Medulla oblongata (tissue), 1 donor: Measurements from ENCODE around the gene ADCY9.

ENCODE experiments used
- DNase-seq: peaks from one replicate; pipeline ENCODE4 v3.0.0-alpha.2; 2015; ENCODE audit errors: extremely low spot score

ADCY9 gene

DNA sequence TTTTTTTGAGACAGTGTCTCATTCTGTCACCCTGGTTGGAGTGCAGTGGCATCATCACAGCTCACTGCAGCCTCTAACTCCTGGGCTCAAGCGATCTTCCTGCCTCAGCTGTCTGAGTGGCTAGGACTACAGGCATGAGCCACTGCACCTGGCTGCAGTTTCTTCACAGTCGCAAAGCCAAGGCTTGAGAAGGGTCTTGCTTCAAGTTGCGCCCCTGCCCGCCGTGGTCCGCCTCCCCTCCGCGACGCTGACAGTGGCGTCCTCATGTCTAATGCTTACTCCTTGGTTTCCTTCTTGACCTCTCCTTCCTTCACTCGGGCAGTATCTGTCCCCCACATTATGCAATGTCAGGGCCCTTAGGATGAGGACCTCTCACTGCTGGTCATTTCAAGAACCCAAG, 112.7 kb downstream of the ADCY9 start:
- no peak for DNase-seq

DNA sequence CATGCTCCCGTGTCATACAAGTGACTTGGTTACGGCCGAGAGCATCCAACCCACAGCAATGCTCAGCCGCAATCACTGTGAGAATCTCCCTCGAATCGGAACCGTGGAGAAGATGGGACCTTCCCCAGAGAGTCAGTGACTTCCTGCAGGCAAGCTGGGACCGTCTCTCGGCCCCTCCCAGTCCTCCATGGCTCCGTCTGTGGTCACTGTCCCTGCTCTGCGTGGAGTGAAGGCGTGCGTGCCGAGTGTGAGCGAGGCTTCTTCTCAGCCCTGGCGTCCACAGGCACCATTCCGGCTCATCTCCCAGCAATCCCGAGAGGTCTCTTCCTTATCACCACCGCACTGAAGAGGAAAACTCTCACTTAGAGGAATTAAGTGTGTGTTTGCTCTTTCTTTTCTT, 113.1 kb downstream of the ADCY9 start:
- DNase-seq = no peak

DNA sequence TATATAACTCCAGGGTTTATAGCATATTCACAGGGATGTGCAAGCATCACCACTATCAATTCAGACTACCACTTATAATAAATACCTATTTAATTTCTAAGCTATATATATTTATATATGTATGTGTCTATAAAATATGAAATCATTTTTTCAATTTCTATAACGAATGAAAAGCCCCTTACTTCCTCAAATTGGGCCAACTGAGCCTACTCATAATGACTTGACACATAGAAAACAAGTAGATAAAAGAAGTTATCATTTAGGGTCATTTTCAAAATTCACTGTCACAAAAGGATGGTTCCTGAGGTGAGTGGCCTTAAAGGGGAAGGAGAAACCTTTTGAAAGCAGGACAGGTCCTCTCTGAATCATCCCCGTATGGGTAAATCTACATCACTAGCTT, 114.1 kb downstream of the ADCY9 start:
- no peak for DNase-seq

DNA sequence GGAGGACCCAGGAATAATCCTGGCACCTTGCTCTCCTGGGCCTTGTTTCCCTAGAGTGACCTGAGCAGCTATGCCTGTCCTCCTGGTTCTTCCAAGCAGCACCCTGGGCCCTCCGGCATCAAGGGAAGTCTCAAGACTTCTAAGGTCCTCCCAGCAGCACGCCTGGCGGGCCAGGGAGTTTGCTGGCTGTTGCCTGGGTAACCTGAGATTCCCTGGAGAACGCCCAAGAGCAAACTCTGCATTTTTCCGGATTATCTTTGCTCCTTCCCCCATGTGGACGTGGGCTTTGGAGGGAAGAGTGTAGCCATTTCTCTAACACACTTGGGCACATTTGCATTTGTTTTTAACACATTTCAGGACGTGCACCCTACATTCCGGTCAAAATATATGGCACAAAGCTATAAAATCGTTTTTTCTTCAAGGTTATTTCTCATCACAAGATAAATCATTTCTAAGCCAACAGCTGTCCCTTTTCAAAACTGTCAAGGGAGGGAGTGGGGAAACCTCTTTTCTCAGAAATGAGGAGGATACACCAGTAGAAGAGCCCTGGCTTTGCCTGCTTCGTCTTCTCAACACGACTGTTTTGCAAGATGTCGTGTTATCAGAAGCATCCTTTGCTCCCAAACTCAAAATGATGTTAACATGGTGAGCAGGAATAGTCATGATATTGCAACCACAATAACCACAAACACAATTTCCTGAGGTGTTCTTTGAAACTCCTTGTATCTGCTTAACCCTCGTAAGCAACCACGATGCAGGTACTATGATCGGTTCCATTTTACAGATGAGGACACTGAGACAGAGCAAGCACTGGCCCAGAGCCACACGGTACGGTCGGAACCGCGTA, 116.5 kb downstream of the ADCY9 start:
- DNase-seq = no peak

DNA sequence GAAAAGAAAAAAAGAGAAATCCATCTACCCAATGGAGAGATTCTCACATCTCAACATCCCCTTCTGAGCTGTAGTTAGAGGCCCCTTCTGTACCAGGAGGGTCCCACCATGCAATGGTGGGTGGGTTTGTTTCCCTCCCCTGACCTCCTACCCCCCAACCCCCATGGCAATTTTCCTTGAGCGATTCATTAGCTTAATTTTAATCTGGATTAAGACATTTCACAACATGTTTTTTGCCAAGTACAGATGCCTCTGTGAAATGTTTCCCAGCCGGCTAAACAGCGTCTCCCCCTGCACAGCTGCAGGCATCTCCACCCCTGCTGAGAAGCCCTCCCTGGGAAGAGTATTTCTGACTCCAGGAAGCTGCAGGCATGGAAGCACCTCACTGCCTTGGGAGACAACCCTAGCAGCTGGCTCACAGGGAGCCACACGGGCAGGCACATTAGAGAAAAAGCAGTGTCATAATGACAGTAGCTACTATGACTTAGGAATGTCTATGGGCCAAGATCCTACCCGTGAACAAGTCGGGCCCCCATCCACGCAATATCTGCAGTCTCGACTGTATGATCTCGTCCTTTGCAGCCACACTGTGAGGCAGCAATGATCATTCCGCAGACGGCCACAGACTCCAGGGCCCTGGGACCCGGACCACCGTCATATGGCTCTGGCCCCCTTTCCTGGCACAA, 117.3 kb downstream of the ADCY9 start:
- DNase-seq = no peak

DNA sequence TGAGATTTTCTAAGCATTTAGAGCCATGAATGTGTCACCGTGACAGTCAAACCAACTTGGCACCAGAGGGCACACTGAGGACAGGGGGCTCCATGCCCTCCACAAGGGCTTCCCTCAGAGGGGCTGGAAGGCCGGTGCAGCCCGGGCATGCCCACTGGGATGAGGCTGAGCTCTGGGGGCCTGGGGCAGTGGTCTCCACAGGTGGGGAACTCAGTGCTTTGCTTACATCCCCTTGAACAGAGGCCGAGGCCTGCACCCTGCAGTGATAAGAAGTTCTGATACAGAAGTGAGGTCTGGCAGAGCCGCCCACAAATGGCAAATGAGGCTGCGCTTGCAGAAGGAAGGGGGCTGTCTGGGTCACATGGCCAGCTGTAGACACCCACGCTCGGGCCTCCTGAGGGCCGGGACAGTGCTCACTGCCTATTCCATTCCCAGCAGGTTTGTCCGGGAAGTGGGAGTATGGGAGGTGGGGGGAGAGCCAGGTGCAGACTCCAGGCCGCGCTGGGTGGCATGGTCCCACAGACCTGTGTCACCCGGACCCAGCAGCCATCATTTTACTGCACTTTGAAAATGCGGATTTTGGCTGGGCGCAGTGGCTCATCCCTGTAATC, 118.9 kb downstream of the ADCY9 start:
- no peak for DNase-seq

DNA sequence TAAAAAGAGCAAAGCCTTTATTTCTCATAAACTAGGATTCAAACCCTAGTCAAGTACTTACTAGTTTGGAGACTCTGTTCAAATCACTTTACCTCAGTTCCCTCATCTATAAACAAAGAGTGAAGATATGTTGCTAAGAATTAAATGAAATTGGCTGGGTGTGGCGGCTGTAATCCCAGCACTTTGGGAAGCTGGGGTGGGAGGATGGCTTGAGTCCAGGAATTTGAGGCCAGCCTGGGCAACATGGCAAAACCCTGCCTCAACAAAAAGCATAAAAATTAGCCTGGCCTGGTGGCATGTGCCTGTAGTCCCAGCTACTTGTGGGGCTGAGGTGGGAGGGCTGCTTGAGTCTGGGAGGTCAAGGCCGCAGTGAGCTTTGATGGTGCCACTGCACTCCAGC, 121.2 kb downstream of the ADCY9 start:
- no peak for DNase-seq

DNA sequence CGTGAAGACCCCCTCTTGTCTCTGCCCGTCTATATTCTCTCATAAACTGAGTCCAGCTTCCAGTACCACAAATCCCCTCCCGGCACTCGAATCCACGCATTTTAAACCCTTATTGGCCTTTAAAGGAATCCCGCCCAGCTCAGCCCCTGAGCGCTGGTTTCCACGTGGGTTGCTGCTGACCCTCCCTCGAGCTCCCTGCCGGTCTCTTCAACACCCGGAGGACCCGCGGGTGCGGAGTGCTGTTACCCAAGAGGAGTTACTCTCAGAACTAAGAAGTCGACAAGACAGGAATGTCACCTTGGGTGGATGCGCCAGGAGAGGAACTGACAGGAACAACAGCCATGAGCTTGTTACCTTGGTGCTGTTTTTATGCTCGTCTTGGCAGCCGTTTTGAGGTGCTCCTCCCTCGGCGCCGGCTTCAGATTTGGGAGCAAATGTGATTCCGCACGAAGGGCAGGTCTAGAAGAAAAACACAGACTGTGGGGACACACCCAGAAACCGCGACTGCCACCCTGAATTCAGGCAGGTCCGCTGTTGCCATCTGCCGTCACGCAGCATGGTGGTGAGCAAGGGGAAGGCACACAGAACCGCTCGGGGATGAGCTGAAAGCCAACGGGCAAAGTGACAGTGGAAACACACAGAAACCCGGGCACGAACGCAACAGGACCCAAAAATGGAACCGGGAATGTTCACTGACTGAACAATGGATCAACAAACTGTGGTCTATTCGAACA, 123.0 kb downstream of the ADCY9 start:
- no peak for DNase-seq

DNA sequence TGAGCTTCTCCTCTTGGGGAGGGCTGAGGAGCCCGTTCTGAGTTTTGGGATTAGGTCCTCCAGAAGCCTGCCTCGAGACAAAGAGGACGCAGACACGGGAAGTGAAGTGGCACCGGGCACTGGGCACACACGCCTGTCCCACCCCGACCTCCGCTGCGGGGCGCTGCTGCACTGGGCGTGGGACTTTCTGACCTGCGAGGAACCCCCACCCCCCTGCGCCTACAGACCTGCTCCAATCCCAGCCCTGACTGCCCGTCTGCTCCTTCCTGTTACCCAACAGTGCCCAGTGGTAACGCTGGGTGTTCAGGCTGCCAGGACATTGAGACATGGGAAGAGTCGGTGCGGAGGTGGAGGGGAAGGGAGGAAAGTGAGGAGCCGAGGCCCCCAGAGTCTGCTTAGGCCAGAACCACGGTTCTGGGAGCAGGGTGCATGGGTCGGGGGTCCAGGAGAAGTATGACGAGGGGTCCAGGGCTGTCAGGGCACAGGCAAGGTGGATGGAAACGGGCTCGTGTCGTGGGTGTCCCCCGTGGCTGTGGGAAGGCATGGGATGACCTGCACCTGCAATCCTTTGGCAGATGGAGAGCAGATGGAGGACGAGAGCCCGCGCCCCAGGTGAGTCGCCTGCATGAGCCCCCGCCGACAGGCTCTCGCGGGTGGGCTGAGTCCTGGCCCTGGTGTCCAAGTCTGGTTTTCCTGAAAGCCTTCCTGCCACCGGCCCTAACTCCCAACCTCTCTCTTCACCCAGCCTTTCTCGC, 123.8 kb downstream of the ADCY9 start:
- DNase-seq = no peak

DNA sequence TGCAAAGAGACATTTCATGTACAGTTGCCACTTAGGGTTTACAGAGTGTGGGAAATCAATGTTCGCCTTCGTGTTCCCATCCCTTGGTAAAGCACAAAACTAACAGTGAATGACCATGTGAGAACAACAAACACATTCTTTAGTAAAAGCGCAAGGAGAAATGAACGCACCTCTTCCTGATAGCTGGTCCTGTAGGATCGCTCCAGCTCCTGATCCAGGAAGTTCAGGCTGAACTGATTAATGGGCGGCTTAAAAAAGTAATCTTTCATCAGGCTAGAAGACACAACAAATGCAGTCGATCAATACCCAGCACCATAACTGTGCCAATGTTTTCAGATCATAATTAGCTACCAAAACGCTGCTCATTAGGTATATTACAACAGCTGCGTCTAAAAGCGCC, 127.4 kb downstream of the ADCY9 start:
- no peak for DNase-seq

DNA sequence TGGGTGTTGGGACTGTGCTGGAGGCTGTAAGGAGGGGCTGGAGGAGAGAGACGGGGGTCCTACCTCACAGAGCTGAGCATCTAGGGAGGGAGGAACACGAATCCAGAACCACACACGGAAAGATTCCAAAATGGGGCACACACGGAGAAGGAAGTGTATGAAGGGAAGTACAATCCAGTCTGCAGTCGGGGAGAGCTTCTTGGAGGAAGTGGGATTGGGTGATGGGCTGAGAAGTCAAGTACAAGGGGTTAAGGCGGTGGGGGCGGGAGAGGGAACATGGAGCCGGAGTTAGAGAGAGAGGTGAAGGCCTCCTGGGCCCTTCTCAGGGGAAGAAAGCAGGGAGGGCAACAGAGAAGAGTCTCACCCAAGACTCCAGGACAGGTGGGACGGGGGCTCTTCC, 128.2 kb downstream of the ADCY9 start:
- no peak for DNase-seq

DNA sequence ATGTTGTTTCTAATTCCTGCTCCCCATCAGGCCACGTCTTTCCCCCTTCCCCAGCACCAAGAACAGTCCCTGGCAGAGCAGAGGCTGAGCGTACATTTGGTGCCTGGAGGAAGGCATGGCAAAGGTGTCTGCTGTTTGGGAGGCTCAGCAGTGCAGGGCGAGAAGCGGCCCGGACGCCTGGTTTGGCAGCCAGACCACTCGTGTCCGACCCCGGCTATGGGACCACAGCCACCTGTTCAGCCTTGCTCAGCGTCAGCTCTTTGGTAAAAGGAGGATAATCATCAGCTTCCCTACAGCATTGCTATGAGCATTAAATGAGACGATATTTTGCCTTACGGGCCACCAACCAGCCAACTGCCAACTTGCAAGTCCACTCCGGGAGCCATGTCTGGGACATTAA, 129.0 kb downstream of the ADCY9 start:
- DNase-seq = no peak

DNA sequence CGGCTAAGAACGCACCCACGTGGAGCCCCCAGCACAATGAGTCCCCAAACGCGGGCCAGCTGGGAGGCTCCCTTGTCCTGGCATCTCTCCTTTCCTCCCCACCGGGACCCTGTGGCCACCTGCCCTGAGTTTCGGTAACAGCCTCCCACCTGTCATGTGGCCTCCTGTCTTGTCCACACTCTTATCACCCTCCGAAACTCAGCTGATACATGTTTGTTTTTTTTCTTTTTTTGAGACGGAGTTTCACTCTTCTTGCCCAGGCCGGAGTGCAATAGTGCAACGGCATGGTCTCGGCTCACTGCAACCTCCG, 130.1 kb downstream of the ADCY9 start:
- no peak for DNase-seq

DNA sequence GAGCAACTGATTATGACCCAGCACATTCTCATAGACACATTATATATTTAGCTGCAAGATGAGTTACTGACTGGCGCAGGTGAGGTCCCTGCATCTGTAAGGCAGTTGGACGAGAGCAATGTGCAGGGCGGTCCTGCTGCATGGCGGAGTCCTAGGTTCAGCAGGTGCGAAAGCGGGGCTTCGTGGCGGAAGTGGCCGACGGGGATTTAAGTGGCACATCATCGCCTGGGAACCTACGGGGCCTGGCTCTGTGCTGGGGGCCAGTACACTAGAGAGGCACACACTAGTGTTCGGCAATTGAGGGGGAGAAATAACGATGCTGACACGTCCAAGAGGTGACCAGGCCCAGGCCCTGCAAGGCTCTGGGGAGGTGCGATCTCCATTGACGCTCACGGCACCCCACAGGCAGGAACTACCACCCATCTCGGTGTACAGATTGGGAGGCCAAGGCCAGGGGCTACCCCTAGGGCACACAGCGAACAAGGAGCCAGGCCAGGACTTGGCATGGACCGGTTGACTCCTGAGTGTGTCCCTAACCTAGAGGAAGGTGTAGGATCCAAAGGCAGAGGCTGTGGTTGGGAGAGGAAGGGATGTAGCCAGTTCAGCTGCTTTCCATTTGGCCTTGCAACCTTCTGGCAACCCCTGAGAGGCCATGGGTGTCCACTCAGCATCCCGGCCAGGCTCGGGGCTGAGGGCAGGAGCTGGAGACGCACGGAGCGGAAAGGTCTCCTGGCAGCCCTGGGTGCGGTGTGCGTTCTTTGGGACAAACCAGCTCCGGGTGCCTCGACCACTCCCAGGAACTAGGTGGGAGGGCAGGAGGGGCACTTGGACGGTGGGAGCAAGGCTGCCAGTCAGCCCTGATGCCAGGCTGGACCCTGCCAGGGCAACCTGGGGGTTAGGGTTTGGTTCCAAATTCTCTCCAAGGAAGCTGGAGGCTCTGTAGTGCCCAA, 131.9 kb downstream of the ADCY9 start:
- DNase-seq = no peak

DNA sequence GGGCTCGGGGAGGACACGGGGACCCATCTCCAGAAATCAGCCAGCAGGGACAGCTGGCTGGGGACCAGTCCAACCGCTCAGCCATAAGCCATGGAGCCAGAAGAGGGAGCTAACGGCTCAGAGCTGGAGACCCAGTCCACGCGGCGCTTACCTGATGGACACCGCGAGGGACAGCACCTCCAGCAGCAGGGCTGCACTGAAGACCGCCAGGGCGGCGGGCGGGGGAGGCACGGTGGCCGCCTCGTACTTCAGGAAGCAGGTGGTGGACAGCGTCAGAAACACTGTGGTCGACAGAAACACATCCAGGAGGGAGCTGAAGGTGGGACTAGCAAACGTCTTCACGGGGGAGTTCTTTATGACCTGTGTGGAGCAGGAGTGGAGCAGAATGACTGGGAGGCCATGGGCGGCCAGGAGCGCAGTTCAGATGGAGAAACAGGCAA, 133.1 kb downstream of the ADCY9 start:
- DNase-seq = peak; percentile 45

DNA sequence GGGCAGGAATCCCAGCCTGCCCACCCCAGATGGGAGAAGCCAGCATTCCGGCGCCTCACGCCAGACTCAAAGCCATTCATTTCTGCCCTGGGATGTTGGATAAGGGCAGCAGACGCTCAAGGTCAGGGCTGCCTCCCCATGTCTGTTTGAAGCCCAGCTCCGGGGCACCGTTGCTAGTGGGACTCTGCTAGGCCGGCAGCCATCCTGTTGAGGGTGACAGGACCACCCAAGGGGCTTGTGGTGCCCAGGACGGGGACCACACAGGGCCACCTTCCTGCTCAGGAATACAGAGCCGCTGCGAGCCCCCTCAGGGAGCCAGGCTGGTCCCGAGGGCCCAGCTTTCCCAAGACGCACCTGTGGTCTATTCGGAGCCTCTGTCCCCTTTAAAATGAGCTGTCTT, 134.0 kb downstream of the ADCY9 start:
- DNase-seq = no peak

DNA sequence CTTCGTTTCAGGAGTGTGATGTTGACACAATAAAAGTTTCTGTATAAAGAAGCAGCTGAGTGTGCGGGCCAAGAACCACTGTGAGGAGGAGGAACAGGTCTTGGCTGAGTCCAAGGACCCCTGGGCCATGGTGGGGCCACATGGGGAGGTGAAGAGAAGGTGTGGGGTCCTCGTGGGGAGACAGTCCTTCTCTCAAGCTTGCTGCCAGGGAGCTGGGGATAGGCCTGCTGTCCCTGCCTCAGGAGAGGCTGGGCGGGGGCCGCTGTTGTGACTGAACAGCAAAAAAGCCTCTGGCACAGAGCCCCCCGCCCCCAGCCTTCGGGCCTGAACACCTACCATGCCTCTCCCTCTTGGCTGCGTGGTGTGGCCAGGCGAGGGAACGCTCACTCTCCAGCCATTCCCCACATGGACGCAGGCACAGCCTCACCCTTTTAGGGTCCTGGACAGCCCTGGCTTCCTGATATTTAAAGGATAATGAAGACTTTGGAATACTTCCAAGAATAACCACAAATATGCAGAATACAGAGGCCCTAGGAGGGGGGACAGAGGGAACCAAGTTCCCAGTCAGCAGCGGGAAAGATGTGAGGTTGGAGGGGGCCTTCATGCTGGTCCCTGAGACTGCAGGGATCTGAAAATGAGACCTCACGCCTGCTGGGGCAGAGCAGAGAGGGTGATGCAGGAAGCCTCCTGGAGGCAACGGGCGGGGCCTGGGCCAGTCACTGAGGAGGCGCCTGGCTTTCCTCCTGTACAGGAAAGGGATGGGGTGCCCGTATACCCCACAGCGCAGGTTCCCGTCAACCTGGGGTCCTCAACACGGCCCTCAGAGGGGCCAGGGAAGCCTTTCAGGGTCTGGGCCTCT, 135.8 kb downstream of the ADCY9 start:
- DNase-seq = no peak

DNA sequence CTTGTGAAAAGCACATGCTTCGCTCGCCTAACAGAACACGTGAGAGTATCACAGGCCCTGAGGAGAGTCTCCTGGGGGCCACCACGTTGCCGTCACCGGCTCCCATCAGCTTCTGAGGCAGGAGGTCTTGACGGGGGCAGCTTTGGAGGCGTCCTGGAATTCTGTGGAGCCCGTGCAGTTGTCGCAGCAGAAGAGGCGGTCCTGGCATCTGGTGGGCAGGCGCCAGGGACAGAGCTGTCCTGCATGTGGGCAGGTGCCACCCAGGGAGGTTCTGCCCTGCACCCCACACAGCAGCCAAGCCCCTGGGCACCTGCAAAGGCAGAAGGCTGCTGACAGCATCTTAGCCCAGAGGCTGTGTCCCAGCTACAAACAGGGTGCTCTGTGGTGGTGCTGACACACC, 136.7 kb downstream of the ADCY9 start:
- DNase-seq = no peak

DNA sequence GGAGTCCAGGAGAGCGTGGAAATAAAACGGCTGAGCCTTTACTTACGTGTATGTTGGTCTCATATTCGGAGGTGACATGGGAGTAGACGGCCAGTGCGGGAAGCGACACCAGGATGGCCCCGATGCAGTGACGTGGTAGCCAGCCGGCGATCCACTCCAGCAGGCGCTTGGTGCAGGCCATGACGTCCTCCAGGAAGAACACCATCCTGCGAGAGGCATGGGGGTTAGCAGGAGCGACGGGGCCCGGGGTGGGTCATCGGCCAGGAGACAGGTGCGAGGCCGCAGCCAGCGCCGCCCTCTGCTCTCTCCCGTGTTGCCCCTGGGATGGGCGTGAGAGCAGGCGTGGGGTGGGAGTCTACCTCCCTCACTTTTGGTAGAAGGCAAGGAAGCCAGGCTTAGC, 137.2 kb downstream of the ADCY9 start:
- DNase-seq = no peak

DNA sequence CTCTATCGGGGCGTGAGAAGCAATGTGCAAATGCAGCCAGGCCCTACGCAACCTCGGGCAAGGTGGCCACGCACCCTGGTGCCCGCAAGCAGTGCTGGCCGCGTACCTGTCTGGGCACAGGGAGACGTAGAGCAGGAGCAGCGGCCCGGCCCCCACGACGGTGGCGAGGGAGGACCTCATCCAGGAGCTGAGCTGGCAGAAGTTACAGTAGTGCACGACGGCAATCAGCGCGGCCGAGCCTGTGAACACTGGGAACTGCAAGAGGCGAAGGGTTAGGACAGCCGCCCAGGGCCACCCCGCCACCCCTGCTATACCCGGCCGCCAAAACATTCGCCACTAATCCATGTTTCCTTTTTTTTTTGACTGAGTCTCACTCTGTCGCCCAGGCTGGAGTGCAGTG, 138.9 kb downstream of the ADCY9 start:
- no peak for DNase-seq
